ENCODE data around the gene HSD17B10.
"Not testable (repeated sequence)": the region's sequence is repeated elsewhere in the genome, so short reads cannot be mapped to it uniquely, and the experiment has no call there.

HSD17B10 gene

GRCh38 chrX:53421772-53422085, 12.4 kb downstream of the HSD17B10 start:
- no peak for TF ChIP-seq BACH2 (CRISPR knock-in tag; IDR thresholded peaks at IDR 0.05; ENCODE audit: borderline replicate concordance)
- TF ChIP-seq, protein P1, sequence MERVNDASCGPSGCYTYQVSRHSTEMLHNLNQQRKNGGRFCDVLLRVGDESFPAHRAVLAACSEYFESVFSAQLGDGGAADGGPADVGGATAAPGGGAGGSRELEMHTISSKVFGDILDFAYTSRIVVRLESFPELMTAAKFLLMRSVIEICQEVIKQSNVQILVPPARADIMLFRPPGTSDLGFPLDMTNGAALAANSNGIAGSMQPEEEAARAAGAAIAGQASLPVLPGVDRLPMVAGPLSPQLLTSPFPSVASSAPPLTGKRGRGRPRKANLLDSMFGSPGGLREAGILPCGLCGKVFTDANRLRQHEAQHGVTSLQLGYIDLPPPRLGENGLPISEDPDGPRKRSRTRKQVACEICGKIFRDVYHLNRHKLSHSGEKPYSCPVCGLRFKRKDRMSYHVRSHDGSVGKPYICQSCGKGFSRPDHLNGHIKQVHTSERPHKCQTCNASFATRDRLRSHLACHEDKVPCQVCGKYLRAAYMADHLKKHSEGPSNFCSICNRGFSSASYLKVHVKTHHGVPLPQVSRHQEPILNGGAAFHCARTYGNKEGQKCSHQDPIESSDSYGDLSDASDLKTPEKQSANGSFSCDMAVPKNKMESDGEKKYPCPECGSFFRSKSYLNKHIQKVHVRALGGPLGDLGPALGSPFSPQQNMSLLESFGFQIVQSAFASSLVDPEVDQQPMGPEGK (CRISPR knock-in tag; IDR thresholded peaks at IDR 0.05; ENCODE audit: borderline replicate concordance) = no peak
- TF ChIP-seq OSR1 (CRISPR knock-in tag; IDR thresholded peaks at IDR 0.05) = no peak
- TF ChIP-seq GLIS3 (CRISPR knock-in tag; IDR thresholded peaks at IDR 0.05) = no peak
- peak; percentile 50 for ATAC-seq

DNA sequence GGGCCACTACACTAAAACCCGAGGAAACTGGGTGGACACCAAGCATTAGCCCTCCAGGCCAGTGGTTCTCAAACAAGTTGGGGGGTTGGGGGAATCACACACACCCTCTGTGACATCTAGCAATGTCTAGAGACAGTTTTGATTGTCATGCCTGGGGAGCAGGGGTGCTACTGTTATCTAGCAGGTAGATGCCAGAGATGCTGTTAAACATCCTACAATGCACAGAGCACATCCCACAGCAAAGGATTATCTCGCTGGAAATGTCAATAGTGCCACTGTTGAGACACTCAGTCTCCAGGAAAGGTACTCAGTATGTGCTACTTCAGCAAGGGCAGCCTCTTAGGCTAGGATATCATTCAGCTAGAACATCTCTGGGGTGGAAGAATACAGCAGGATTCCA, 13.0 kb downstream of the HSD17B10 start:
- TF ChIP-seq, protein P2, sequence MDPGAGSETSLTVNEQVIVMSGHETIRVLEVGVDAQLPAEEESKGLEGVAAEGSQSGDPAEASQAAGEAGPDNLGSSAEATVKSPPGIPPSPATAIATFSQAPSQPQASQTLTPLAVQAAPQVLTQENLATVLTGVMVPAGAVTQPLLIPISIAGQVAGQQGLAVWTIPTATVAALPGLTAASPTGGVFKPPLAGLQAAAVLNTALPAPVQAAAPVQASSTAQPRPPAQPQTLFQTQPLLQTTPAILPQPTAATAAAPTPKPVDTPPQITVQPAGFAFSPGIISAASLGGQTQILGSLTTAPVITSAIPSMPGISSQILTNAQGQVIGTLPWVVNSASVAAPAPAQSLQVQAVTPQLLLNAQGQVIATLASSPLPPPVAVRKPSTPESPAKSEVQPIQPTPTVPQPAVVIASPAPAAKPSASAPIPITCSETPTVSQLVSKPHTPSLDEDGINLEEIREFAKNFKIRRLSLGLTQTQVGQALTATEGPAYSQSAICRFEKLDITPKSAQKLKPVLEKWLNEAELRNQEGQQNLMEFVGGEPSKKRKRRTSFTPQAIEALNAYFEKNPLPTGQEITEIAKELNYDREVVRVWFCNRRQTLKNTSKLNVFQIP (CRISPR knock-in tag; IDR thresholded peaks at IDR 0.05; ENCODE audit: borderline replicate concordance, low read depth) = no peak
- TF ChIP-seq, protein P3, sequence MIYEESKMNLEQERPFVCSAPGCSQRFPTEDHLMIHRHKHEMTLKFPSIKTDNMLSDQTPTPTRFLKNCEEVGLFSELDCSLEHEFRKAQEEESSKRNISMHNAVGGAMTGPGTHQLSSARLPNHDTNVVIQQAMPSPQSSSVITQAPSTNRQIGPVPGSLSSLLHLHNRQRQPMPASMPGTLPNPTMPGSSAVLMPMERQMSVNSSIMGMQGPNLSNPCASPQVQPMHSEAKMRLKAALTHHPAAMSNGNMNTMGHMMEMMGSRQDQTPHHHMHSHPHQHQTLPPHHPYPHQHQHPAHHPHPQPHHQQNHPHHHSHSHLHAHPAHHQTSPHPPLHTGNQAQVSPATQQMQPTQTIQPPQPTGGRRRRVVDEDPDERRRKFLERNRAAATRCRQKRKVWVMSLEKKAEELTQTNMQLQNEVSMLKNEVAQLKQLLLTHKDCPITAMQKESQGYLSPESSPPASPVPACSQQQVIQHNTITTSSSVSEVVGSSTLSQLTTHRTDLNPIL (CRISPR knock-in tag; IDR thresholded peaks at IDR 0.05; ENCODE audit: low read depth) = no peak
- TF ChIP-seq TCF4 (CRISPR knock-in tag; IDR thresholded peaks at IDR 0.05; ENCODE audit: borderline replicate concordance) (no peak), RARB (CRISPR knock-in tag; IDR thresholded peaks at IDR 0.05) (no peak), GLIS3 (CRISPR knock-in tag; IDR thresholded peaks at IDR 0.05) (no peak), ARNTL (CRISPR knock-in tag; IDR thresholded peaks at IDR 0.05; ENCODE audit: borderline replicate concordance, low read depth) (no peak), ZNF8 (CRISPR knock-in tag; IDR thresholded peaks at IDR 0.05) (no peak), SNAI2 (CRISPR knock-in tag; IDR thresholded peaks at IDR 0.05) (no peak), ESRRG (CRISPR knock-in tag; IDR thresholded peaks at IDR 0.05) (no peak)
- no peak for ATAC-seq

DNA sequence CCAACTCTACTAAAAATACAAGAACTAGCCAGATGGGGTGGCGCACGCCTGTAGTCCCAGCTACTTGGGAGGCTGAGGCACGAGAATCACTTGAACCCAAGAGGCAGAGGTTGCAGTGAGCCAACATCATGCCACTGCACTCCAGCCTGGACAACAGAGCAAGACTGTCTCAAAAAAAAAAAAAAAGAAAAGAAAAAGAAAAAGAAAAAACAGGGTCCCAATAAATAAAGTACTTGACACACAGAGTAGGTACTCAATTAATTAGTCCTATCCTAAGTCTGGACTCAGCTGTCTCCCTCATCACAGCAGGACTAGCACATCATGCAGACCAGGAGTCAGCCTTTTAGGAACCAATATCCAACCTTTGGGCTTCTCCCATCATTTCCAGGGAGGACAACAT, 13.8 kb downstream of the HSD17B10 start:
- ATAC-seq = not testable (repeated sequence)

GRCh38 chrX:53412446-53412845, 21.7 kb downstream of the HSD17B10 start:
- TF ChIP-seq, protein P3 (CRISPR knock-in tag; IDR thresholded peaks at IDR 0.05; ENCODE audit: low read depth) = no peak
- TF ChIP-seq ZNF8 (CRISPR knock-in tag; IDR thresholded peaks at IDR 0.05) = no peak
- TF ChIP-seq CSRNP3 (CRISPR knock-in tag; IDR thresholded peaks at IDR 0.05) = no peak
- TF ChIP-seq ESRRG (CRISPR knock-in tag; IDR thresholded peaks at IDR 0.05) = no peak
- TF ChIP-seq GLIS3 (CRISPR knock-in tag; IDR thresholded peaks at IDR 0.05) = no peak
- no peak for ATAC-seq

DNA sequence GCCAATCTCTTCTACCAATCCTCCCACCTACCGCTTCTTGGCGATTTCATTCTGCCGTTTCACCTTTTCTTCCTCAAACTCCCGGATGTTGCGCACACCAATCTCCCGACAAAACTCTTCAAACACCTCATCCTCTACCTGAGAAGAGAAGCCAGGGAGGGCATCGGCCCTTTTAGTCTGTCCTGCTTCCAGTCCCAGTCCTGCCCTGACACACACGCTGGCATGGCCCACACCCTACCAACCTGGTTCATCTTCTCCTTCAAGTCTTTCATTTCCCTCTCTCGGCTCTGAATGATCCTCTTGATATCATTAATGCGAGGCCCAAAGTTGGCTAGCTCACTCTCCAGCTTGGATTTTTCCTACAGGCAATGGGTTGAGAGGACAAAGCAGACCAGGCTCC, 30.6 kb downstream of the HSD17B10 start:
- ATAC-seq = no peak
- TF ChIP-seq ZFP30 (CRISPR knock-in tag; IDR thresholded peaks at IDR 0.05) (no peak), ZFP3 (CRISPR knock-in tag; IDR thresholded peaks at IDR 0.05) (no peak), CSRNP3 (CRISPR knock-in tag; IDR thresholded peaks at IDR 0.05) (no peak), TCF4 (CRISPR knock-in tag; IDR thresholded peaks at IDR 0.05; ENCODE audit: borderline replicate concordance) (no peak), GLIS3 (CRISPR knock-in tag; IDR thresholded peaks at IDR 0.05) (no peak), ISL1 (CRISPR knock-in tag; IDR thresholded peaks at IDR 0.05) (no peak), PPARA (CRISPR knock-in tag; IDR thresholded peaks at IDR 0.05; ENCODE audit: borderline replicate concordance) (no peak), RARB (CRISPR knock-in tag; IDR thresholded peaks at IDR 0.05) (no peak)
- TF ChIP-seq, protein P2 (CRISPR knock-in tag; IDR thresholded peaks at IDR 0.05; ENCODE audit: borderline replicate concordance, low read depth) = no peak
